ENCODE data around the gene ZBTB4. TPM values are rescaled to one million over a fixed set of nuclear protein-coding genes. Genes with fewer than 3 reads are reported as not detected.
A peak's percentile ranks its signal among the peaks of the same experiment; 100 is the strongest.
"Not testable (repeated sequence)": the region's sequence is repeated elsewhere in the genome, so short reads cannot be mapped to it uniquely, and the experiment has no call there.

Gene ZBTB4
- total RNA-seq, 1 donor from 2014 or later = 13.6 TPM

DNA sequence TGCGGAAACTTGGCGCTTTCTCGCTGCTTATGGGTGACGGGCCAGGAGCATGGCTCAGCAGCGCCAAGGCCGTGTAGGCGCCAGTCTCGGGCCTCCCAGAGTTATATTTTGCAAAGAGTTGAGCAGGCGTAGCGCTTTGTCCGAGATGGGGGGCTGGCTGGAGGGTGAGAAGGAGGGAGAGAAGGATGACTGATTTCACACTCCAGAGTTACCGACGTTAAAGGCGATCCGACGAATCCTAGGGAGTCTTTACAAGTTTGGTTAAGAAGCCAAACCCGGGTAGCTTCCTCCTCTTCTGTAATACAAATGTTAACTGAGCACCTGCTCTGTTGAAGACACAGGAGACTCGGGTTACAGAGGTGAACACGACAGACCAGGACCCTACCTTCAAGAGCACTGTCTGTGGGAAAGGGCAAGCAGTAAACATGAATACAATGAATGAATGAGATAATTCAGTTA is 5.5 kb upstream of the ZBTB4 start:
- H3K4me3 Mint-ChIP-seq = peak overlapping the region; percentile 99
- no peaks in the 10 kb centered on the region for H3K27me3 Mint-ChIP-seq (ENCODE audit: low read depth)
- peaks cover 3% of the 10 kb centered on the region for H3K36me3 Mint-ChIP-seq (ENCODE audit: low read depth)
- no peaks in the 10 kb centered on the region for H3K9me3 Mint-ChIP-seq
- TF ChIP-seq, protein P1, sequence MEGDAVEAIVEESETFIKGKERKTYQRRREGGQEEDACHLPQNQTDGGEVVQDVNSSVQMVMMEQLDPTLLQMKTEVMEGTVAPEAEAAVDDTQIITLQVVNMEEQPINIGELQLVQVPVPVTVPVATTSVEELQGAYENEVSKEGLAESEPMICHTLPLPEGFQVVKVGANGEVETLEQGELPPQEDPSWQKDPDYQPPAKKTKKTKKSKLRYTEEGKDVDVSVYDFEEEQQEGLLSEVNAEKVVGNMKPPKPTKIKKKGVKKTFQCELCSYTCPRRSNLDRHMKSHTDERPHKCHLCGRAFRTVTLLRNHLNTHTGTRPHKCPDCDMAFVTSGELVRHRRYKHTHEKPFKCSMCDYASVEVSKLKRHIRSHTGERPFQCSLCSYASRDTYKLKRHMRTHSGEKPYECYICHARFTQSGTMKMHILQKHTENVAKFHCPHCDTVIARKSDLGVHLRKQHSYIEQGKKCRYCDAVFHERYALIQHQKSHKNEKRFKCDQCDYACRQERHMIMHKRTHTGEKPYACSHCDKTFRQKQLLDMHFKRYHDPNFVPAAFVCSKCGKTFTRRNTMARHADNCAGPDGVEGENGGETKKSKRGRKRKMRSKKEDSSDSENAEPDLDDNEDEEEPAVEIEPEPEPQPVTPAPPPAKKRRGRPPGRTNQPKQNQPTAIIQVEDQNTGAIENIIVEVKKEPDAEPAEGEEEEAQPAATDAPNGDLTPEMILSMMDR (conservative IDR thresholded peaks at IDR 0.05) = no peak
- H3K27ac Mint-ChIP-seq (ENCODE audit: unreplicated experiment) = peak overlapping the region; percentile 100
- DNase-seq (ENCODE audit: low read depth, low spot score) = no peak
- peaks cover 73% of the 10 kb centered on the region for H3K4me1 Mint-ChIP-seq

DNA sequence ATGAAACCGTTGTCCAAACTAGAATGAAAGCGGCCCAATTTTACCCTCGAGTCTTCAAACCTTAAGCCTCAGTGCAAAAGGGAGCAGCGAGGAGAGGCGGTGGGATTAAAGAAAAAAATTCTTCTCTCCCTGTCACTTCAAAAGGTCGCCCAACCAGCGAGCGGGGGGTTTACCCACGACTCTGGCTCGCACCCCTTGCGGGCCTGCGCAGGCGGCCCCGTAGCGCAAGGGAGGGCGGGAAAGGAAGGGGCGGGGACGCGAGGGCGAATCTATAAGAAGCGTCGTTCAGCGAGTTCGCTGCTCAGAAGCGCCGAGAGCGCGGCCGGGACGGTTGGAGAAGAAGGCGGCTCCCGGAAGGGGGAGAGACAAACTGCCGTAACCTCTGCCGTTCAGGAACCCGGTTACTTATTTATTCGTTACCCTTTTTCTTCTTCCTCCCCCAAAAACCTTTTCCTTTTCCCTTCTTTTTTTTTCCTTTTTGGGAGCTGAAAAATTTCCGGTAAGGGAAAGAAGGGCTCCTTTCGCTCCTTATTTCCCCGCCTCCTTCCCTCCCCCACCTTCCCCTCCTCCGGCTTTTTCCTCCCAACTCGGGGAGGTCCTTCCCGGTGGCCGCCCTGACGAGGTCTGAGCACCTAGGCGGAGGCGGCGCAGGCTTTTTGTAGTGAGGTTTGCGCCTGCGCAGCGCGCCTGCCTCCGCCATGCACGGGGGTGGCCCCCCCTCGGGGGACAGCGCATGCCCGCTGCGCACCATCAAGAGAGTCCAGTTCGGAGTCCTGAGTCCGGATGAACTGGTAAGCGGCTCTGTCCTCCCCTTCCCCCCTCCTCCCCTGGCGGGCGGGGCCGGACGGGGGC is 4.9 kb upstream of the ZBTB4 start, which contains the start of gene POLR2A:
TSS of gene POLR2A (plus strand) at position 300 of the 852 bp plus-strand sequence.
- DNase-seq (ENCODE audit: low read depth, low spot score) = peak; percentile 98
- TF ChIP-seq, protein P1 (conservative IDR thresholded peaks at IDR 0.05) = no peak
- peak within 1 kb of the TSS; percentile 99 for H3K4me3 Mint-ChIP-seq
- H3K36me3 Mint-ChIP-seq (ENCODE audit: low read depth) = peaks cover 3% of the 10 kb centered on the region
- no peaks in the 10 kb centered on the region for H3K9me3 Mint-ChIP-seq
- H3K27ac Mint-ChIP-seq (ENCODE audit: unreplicated experiment) = peak within 1 kb of the TSS; percentile 100
- H3K27me3 Mint-ChIP-seq (ENCODE audit: low read depth) = no peaks in the 10 kb centered on the region
- H3K4me1 Mint-ChIP-seq = peaks cover 73% of the 10 kb centered on the region

DNA sequence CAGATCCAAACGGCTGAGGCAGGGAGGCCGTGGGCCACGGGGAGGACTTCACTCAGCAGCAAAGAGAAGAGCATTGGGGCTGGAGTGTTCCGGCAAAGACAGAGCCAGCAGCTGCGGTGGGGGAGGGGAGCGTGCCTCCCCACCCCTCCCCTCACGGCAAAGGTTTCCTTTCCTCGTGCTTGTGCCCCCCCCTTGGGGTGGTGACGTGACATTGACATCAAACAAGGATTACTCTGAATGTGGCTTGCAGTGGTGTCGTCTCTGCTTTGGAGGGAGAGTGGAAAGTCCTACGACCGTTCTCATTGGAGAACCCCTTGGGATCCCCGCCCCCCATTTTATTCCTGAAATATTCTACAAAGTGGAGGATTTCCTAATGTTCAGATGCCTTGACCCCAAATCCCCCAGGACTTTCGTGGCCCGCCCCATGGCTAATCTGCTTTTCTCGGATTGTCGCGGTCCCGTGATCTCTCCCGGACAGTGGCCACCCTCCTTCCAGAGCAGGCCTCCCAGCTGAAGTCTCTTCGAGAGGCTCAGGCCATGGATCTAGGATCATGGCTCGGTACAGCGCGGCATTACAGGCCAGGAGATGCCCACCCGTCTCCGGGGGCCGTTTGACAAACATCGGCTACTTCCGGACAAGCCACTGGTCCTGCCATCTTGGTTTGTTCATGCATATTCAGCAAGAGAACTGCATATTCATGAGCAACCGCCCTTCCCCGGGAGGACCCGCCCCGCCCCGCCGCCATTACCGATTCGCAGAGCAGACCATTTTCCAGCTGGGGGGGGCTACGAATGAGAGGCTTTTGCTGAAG is 4.0 kb upstream of the ZBTB4 start:
- peaks cover 69% of the 10 kb centered on the region for H3K4me1 Mint-ChIP-seq
- peak overlapping the region; percentile 99 for H3K4me3 Mint-ChIP-seq
- no peaks in the 10 kb centered on the region for H3K9me3 Mint-ChIP-seq
- TF ChIP-seq, protein P1 (conservative IDR thresholded peaks at IDR 0.05) = no peak
- peak; percentile 84 for DNase-seq (ENCODE audit: low read depth, low spot score)
- H3K27ac Mint-ChIP-seq (ENCODE audit: unreplicated experiment) = peak overlapping the region; percentile 100
- no peaks in the 10 kb centered on the region for H3K27me3 Mint-ChIP-seq (ENCODE audit: low read depth)
- H3K36me3 Mint-ChIP-seq (ENCODE audit: low read depth) = peaks cover 3% of the 10 kb centered on the region

DNA sequence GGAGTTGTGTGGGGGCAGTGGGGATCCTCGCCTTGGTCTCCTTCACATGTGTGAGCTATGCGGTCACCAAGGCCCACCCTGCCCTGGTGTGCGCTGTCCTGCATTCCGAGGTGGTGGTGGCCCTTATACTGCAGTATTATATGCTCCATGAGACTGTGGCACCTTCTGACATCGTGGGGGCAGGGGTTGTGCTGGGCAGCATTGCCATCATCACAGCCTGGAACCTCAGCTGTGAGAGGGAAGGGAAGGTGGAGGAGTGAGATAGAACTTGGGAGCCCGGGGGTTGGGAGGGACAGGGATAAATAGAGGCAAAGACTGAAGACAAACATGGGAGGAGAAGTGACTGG is 3.3 kb upstream of the ZBTB4 start:
- not testable (repeated sequence) for DNase-seq (ENCODE audit: low read depth, low spot score); H3K27me3 Mint-ChIP-seq (ENCODE audit: low read depth); H3K9me3 Mint-ChIP-seq; H3K36me3 Mint-ChIP-seq (ENCODE audit: low read depth)
- Mint-ChIP-seq H3K4me1 (peaks cover 74% of the 10 kb centered on the region), H3K27ac (ENCODE audit: unreplicated experiment) (peak overlapping the region; percentile 100), H3K4me3 (peak overlapping the region; percentile 99)

- not testable (repeated sequence) for H3K27me3 Mint-ChIP-seq (ENCODE audit: low read depth); H3K36me3 Mint-ChIP-seq (ENCODE audit: low read depth); DNase-seq (ENCODE audit: low read depth, low spot score); H3K9me3 Mint-ChIP-seq
- Mint-ChIP-seq H3K27ac (ENCODE audit: unreplicated experiment) (peak overlapping the region; percentile 100), H3K4me3 (peak overlapping the region; percentile 99), H3K4me1 (peaks cover 72% of the 10 kb centered on the region)
These were observed 2.7 kb upstream of the ZBTB4 start for GRCh38 chr17:7481842-7482741.

DNA sequence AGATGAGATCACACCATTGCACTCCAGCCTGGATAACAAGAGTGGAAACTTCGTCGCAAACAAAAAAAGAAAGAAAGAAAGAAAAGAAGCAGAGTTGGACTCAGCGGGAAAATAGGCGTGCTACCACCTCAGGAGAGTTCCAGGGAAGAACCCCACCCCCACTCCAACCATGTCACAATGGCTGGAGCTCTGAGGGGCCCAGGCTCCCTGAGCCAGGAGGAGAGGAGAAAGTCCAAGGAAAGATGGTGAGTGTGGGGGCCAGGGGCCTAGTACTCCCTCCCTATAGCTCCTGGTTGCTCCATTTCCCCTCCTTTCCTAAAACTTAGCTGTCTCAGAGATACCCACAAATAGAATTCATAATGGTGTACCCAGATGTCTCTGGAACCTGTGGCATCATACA is 1.8 kb upstream of the ZBTB4 start, which contains the start of gene SLC35G6:
TSS of gene SLC35G6 (plus strand) at position 172 of the 400 bp plus-strand sequence. CDS start at position 243, 71 bp downstream.
- H3K9me3 Mint-ChIP-seq; H3K36me3 Mint-ChIP-seq (ENCODE audit: low read depth); H3K27me3 Mint-ChIP-seq (ENCODE audit: low read depth); DNase-seq (ENCODE audit: low read depth, low spot score): not testable (repeated sequence)
- peaks cover 71% of the 10 kb centered on the region for H3K4me1 Mint-ChIP-seq
- peak within 1 kb of the TSS; percentile 98 for H3K27ac Mint-ChIP-seq (ENCODE audit: unreplicated experiment)
- peak within 1 kb of the TSS; percentile 91 for H3K4me3 Mint-ChIP-seq

Data from neural crest cell (in vitro differentiated cells).